ENCODE measurements around the gene FGF21. TPM values are rescaled to one million over a fixed set of nuclear protein-coding genes. Genes with fewer than 3 reads are reported as not detected.

The FGF21 gene
- total and polyA plus RNA-seq, 2 donors (not counting 3 experiments of a cell fraction or from before 2014, with no cell fraction given): not detected

DNA sequence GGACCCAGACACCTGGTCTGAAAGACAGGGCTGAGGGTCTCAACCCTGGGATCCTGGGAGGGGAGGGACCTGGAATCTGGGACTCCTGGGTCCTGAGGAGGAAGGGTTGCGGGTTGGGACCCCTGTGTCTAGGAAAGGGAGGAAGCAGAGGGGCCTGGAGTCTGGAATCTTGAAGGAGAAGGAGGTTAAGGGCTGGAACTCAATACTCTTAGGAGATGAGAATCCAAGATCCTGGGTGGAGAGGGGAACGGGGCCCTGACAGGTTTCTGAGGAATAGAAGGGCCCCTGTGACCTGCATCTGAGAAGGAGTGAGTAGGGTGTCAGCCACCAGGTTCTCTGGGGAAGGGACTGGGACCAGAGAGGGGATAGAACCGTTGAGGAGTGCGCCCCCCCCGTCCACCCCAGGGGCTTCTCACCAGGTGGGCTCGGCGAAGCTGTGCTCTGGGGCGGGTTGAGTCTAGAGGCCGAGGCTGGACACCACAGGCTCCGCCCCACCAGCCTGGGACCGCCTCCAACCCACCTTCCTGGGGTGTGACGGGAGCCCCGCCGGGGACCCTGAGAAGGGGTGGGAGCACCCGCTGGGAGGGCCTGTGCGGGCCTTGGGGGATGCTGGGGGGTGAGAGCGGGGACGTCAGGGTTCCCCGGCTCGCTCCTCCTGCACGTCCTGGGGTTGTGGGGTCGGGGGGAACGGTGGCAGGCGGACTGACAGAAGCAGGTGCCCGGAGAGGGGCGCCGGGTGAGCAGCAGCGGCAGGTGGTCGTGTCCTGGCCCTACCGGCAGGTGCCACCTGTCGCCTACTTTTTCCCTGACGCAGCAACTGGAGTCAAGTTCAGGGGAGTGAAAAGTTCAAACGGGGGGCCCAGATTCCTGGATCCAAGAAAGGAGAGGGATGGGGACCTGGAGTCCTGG is 35.8 kb upstream of the FGF21 start, which contains the start of gene MAMSTR:
MAMSTR (minus strand) TSS at position 463 of the 909 bp plus-strand sequence. CDS start 694 bp downstream, outside the sequence.
- TF ChIP-seq MYC (IDR thresholded peaks at IDR 0.05; ENCODE audit: low read depth, low read length) (no peak), POLR2A (IDR thresholded peaks at IDR 0.05; ENCODE audit: low read depth, low read length) (peak; percentile 28), POLR2AphosphoS5 (IDR thresholded peaks at IDR 0.05; ENCODE audit: insufficient read depth, low read depth, low read length) (peak; percentile 38), EZH2 (IDR thresholded peaks at IDR 0.05; ENCODE audit: borderline replicate concordance, low read depth, low read length, severe bottlenecking) (no peak), JUN (IDR thresholded peaks at IDR 0.05; ENCODE audit: borderline replicate concordance, insufficient read depth, insufficient read length, low read depth) (no peak), FOS (IDR thresholded peaks at IDR 0.05; ENCODE audit: borderline replicate concordance, insufficient read depth, low read length) (no peak)
- TF ChIP-seq, protein P1, sequence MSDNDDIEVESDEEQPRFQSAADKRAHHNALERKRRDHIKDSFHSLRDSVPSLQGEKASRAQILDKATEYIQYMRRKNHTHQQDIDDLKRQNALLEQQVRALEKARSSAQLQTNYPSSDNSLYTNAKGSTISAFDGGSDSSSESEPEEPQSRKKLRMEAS (IDR thresholded peaks at IDR 0.05; ENCODE audit: insufficient read depth, insufficient read length): no peak
- CTCF ChIA-PET: no interaction called here
- Histone ChIP-seq H4K20me1 (replicated peaks; ENCODE audit: control insufficient read depth, extremely low read depth, insufficient read depth, low read length) (no peaks in the 10 kb centered on the region), H2AFZ (ENCODE audit: low read depth, low read length) (no peak within 1 kb of the TSS), H3K4me2 (ENCODE audit: insufficient read depth, low read length) (no peak within 1 kb of the TSS), H3K9ac (replicated peaks; ENCODE audit: extremely low read depth, insufficient read depth, low read length) (no peak within 1 kb of the TSS), H3K9me1 (replicated peaks; ENCODE audit: control insufficient read depth, extremely low read depth, insufficient read depth, low read length) (no peaks in the 10 kb centered on the region), H3K4me3 (replicated peaks in 1 of 3; ENCODE audit: insufficient read depth in 1 of 3, low read depth in 1 of 3, low read length in 3 of 3) (no peak within 1 kb of the TSS), H3K27me3 (ENCODE audit: control insufficient read depth in 2 of 2, insufficient read depth in 2 of 2, low read length in 2 of 2) (no peaks in the 10 kb centered on the region), H3K36me3 (ENCODE audit: control insufficient read depth in 2 of 2, extremely low read depth in 1 of 2, insufficient read depth in 2 of 2, low read length in 2 of 2) (peaks cover 5 to 16% of the 10 kb centered on the region in 2 experiments), H3K9me3 (replicated peaks; ENCODE audit: control insufficient read depth, insufficient read depth, low read length) (no peaks in the 10 kb centered on the region), H3K4me1 (ENCODE audit: control insufficient read depth, extremely low read depth, insufficient read depth, low read length) (peaks cover 12% of the 10 kb centered on the region), H3K27ac (ENCODE audit: insufficient read depth, low read depth, low read length) (no peak within 1 kb of the TSS), H3K79me2 (ENCODE audit: control insufficient read depth, insufficient read depth, low read length) (no peaks in the 10 kb centered on the region)
- intact Hi-C loops (cut with micrococcal nuclease) (no loop called here), dilution Hi-C loops (cut with MboI; ENCODE audit: extremely low pct_ligation_motif_present, low sequenced_read_pairs) (no loop called here)
- no TSS peak for BruUV-seq (replicated peaks)
- POLR2A ChIA-PET: no interaction called here
- DNase-seq (ENCODE audit: low read depth, low spot score): no peak
- no peak for FAIRE-seq
